ENCODE data around the gene GTPBP2.
A peak's percentile ranks its signal among the peaks of the same experiment; 100 is the strongest.

The GTPBP2 gene

GRCh38 chr6:43575772-43576551 is 53.1 kb downstream of the GTPBP2 start, which contains the start of the genes POLH and XPO5:
Gene POLH, plus strand, starts transcription at chr6:43576185. Its CDS starts 6,135 bp downstream, at chr6:43582320.
Gene XPO5, minus strand, starts transcription at chr6:43576038. Its CDS starts 174 bp downstream, at chr6:43575864.
- DNase-seq (ENCODE audit: low read depth) = peak; percentile 85

GRCh38 chr6:43575105-43575771 is 53.8 kb downstream of the GTPBP2 start:
- no peak for DNase-seq (ENCODE audit: low read depth)

- no peak for DNase-seq (ENCODE audit: low read depth)
Measured at GRCh38 chr6:43572015-43572414, 57.0 kb downstream of the GTPBP2 start.

- DNase-seq (ENCODE audit: low read depth) = peak; percentile 24
Measured at GRCh38 chr6:43570876-43571441, 58.1 kb downstream of the GTPBP2 start.

Measured in fibroblast of the conjunctiva (primary cell).